ENCODE measurements around the gene NEK7. TPM values are rescaled to one million over a fixed set of nuclear protein-coding genes. Genes with fewer than 3 reads are reported as not detected.
A peak's percentile ranks its signal among the peaks of the same experiment; 100 is the strongest.

The NEK7 gene
- total and polyA plus RNA-seq, 9 of the 15 experiments (the other 6 are each of a cell fraction or from before 2014, with no cell fraction given): 8.5 to 37.3 (median 27.7) TPM

DNA sequence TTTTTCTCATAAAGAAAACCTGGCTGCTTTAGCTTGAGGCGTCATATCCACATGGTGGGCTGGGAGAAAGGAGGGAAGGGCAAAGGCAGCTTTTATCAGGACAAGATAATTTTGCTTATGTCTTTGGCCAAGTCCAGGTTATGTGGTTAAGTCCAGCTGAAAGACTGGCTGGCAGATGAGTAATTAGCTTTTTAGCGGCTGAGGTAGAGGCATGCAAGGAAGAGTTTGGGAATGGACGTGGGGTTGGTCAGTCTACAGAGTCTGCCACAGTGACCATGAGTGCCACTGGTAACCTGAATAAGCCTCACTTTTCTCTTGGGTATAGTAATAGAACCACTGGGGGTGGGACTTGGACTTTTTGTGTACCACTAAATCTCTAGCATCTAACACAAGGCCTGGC is 39.8 kb downstream of the NEK7 start:
- intact Hi-C loops (cut with micrococcal nuclease) (no loop called here), in situ Hi-C loops (cut with MboI) (no loop called here)
- Histone ChIP-seq H3K4me1 (replicated peaks in 1 of 2; ENCODE audit: control insufficient read depth in 2 of 2, insufficient read depth in 2 of 2, low read length in 2 of 2) (no peaks in the 10 kb centered on the region; a peak in 1 of 5 replicates), H4K20me1 (replicated peaks; ENCODE audit: control insufficient read depth, insufficient read depth, low read length) (peaks cover 20% of the 10 kb centered on the region; the same call in 1 of the 2 replicates), H3K27ac (ENCODE audit: extremely low read depth, low read depth, low read length) (no peak overlapping the region), H3K4me2 (ENCODE audit: insufficient read depth, low read length) (no peak overlapping the region), H2AFZ (ENCODE audit: low read depth, low read length) (no peak overlapping the region), H3K9me3 (replicated peaks; ENCODE audit: control insufficient read depth, insufficient read depth, low read depth, low read length) (no peaks in the 10 kb centered on the region), H3K9me1 (ENCODE audit: control insufficient read depth, insufficient read depth, low read length) (no peaks in the 10 kb centered on the region), H3K79me2 (ENCODE audit: control insufficient read depth, insufficient read depth, low read length) (peaks cover 41% of the 10 kb centered on the region), H3K4me3 (no peak overlapping the region), H3K36me3 (ENCODE audit: control insufficient read depth, insufficient read depth, low read length) (no peaks in the 10 kb centered on the region), H3K27me3 (ENCODE audit: control insufficient read depth in 2 of 2, insufficient read depth in 2 of 2, low read length in 2 of 2) (no peaks in the 10 kb centered on the region), H3K9ac (ENCODE audit: insufficient read depth in 1 of 2, low read depth in 2 of 2, low read length in 2 of 2) (no peak overlapping the region)
- POLR2A ChIA-PET: interaction anchor here (0.6 to 0.7 kb wide), 2 partner anchors 38 to 618 kb away, joined by 3 to 4 read pairs; no protein-coding TSS in a partner anchor
- FAIRE-seq (peak; percentile 23), ATAC-seq (no peak), DNase-seq (ENCODE audit: extremely low read depth in 1 of 4, low spot score in 3 of 4) (no peak)
- BruUV-seq (replicated peaks): no TSS peak
- no peak for TF ChIP-seq HLTF (IDR thresholded peaks at IDR 0.05)
- no peak for TF ChIP-seq PPARD (CRISPR knock-in tag; IDR thresholded peaks at IDR 0.05)
- TF ChIP-seq ZNF561 (CRISPR knock-in tag; conservative IDR thresholded peaks at IDR 0.05): no peak
- TF ChIP-seq, protein P1, sequence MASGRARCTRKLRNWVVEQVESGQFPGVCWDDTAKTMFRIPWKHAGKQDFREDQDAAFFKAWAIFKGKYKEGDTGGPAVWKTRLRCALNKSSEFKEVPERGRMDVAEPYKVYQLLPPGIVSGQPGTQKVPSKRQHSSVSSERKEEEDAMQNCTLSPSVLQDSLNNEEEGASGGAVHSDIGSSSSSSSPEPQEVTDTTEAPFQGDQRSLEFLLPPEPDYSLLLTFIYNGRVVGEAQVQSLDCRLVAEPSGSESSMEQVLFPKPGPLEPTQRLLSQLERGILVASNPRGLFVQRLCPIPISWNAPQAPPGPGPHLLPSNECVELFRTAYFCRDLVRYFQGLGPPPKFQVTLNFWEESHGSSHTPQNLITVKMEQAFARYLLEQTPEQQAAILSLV (tag; IDR thresholded peaks at IDR 0.05): no peak
- no peak for TF ChIP-seq DIDO1 (tag; IDR thresholded peaks at IDR 0.05; ENCODE audit: low read depth)
- TF ChIP-seq, protein P2, sequence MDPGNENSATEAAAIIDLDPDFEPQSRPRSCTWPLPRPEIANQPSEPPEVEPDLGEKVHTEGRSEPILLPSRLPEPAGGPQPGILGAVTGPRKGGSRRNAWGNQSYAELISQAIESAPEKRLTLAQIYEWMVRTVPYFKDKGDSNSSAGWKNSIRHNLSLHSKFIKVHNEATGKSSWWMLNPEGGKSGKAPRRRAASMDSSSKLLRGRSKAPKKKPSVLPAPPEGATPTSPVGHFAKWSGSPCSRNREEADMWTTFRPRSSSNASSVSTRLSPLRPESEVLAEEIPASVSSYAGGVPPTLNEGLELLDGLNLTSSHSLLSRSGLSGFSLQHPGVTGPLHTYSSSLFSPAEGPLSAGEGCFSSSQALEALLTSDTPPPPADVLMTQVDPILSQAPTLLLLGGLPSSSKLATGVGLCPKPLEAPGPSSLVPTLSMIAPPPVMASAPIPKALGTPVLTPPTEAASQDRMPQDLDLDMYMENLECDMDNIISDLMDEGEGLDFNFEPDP (CRISPR knock-in tag; IDR thresholded peaks at IDR 0.05): no peak
- TF ChIP-seq TEAD1 (CRISPR knock-in tag; IDR thresholded peaks at IDR 0.05): no peak
- TF ChIP-seq, protein P3, sequence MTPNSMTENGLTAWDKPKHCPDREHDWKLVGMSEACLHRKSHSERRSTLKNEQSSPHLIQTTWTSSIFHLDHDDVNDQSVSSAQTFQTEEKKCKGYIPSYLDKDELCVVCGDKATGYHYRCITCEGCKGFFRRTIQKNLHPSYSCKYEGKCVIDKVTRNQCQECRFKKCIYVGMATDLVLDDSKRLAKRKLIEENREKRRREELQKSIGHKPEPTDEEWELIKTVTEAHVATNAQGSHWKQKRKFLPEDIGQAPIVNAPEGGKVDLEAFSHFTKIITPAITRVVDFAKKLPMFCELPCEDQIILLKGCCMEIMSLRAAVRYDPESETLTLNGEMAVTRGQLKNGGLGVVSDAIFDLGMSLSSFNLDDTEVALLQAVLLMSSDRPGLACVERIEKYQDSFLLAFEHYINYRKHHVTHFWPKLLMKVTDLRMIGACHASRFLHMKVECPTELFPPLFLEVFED (CRISPR knock-in tag; conservative IDR thresholded peaks at IDR 0.05): no peak
- TF ChIP-seq TAL1 (IDR thresholded peaks at IDR 0.05): no peak
- no peak for TF ChIP-seq SOX6 (IDR thresholded peaks at IDR 0.05)
- TF ChIP-seq PHF8 (IDR thresholded peaks at IDR 0.05; ENCODE audit: borderline replicate concordance, low read length): no peak
- TF ChIP-seq NONO (IDR thresholded peaks at IDR 0.05; ENCODE audit: low read depth in 2 of 2, low read length in 1 of 2): no peak
- TF ChIP-seq ZNF41 (CRISPR knock-in tag; conservative IDR thresholded peaks at IDR 0.05): no peak
- no peak for TF ChIP-seq GTF2F1 (IDR thresholded peaks at IDR 0.05; ENCODE audit: low read depth, low read length)
- CTCF ChIA-PET (ENCODE audit: low intra/inter-chr PET ratio): no interaction called here
- 35% methylated on average over 3 of the region's 3 CpGs for WGBS (ENCODE audit: insufficient coverage, low coverage, missing lambda C conversion rate)
